HEK293 (cell line): Measurements from ENCODE around the gene GTF2F1.
A peak's percentile ranks its signal among the peaks of the same experiment; 100 is the strongest.

ENCODE experiments used
- FEZF1 ChIP-seq: fragments of 450-650 bp; formaldehyde crosslinking; IDR thresholded peaks from 2 replicates; pipeline ENCODE4 v1.5.1; 2016; ENCODE audit warnings: missing biosample characterization, missing genetic modification characterization
- HOXD13 ChIP-seq: sonication (generic); formaldehyde crosslinking; IDR thresholded peaks from 2 replicates; pipeline ENCODE4 v1.8.0; 2022; ENCODE audit warnings: missing genetic modification reagents, borderline replicate concordance
- IKZF3 ChIP-seq: fragments of 450-650 bp; IDR thresholded peaks from 2 replicates; pipeline ENCODE4 v1.5.0; 2018; ENCODE audit warnings: missing biosample characterization, mild to moderate bottlenecking, missing genetic modification characterization, moderate library complexity
- KLF16 ChIP-seq: fragments of 450-650 bp; formaldehyde crosslinking; IDR thresholded peaks from 2 replicates; pipeline ENCODE4 v1.5.1; 2017; ENCODE audit warnings: missing biosample characterization, missing genetic modification characterization
- KLF9 ChIP-seq: fragments of 450-650 bp; formaldehyde crosslinking; IDR thresholded peaks from 2 replicates; pipeline ENCODE4 v1.5.1; 2016; ENCODE audit warnings: missing biosample characterization, missing genetic modification characterization, low read depth
- PRDM1 ChIP-seq: fragments of 450-650 bp; formaldehyde crosslinking; IDR thresholded peaks from 2 replicates; pipeline ENCODE4; 2016; ENCODE audit warnings: missing biosample characterization, missing genetic modification characterization
- SCRT1 ChIP-seq: fragments of 450-650 bp; formaldehyde crosslinking; IDR thresholded peaks from 2 replicates; pipeline ENCODE4 v1.5.1; 2016; ENCODE audit warnings: missing biosample characterization, missing genetic modification characterization, borderline replicate concordance
- SCRT2 ChIP-seq: fragments of 450-650 bp; formaldehyde crosslinking; IDR thresholded peaks from 2 replicates; pipeline ENCODE4 v1.5.1; 2016; ENCODE audit warnings: missing biosample characterization, missing genetic modification characterization
- SETDB1 ChIP-seq: IDR thresholded peaks from one replicate; pipeline ENCODE4 v1.6.1; 2017; ENCODE audit warnings: mild to moderate bottlenecking, low read length, moderate library complexity, mixed read lengths; ENCODE audit not compliant: insufficient read length
- ZBTB20 ChIP-seq: fragments of 450-650 bp; formaldehyde crosslinking; IDR thresholded peaks from 2 replicates; pipeline ENCODE4 v1.5.1; 2016; ENCODE audit warnings: missing biosample characterization, missing genetic modification characterization
- ZBTB8A ChIP-seq: fragments of 450-650 bp; formaldehyde crosslinking; IDR thresholded peaks from 2 replicates; pipeline ENCODE4 v1.5.1; 2016; ENCODE audit warnings: missing biosample characterization, missing genetic modification characterization
- ZEB2 ChIP-seq: fragments of 450-650 bp; formaldehyde crosslinking; IDR thresholded peaks from 2 replicates; pipeline ENCODE4 v1.5.1; 2016; ENCODE audit warnings: missing biosample characterization, missing genetic modification characterization
- ZFP3 ChIP-seq: fragments of 450-650 bp; formaldehyde crosslinking; IDR thresholded peaks from 2 replicates; pipeline ENCODE4 v1.5.1; 2016; ENCODE audit warnings: low read depth, missing biosample characterization, missing genetic modification characterization
- ZFP37 ChIP-seq: fragments of 450-650 bp; formaldehyde crosslinking; IDR thresholded peaks from 2 replicates; pipeline ENCODE4 v1.5.1; 2016; ENCODE audit warnings: missing biosample characterization, missing genetic modification characterization
- ZNF112 ChIP-seq: fragments of 450-650 bp; formaldehyde crosslinking; IDR thresholded peaks from 2 replicates; pipeline ENCODE4 v1.5.0; 2017; ENCODE audit warnings: missing biosample characterization, missing genetic modification characterization
- ZNF114 ChIP-seq: fragments of 450-650 bp; formaldehyde crosslinking; IDR thresholded peaks from 2 replicates; pipeline ENCODE4 v1.5.0; 2017; ENCODE audit warnings: missing biosample characterization, missing genetic modification characterization
- ZNF335 ChIP-seq: fragments of 450-650 bp; formaldehyde crosslinking; conservative IDR thresholded peaks from 2 replicates; pipeline ENCODE4 v1.5.1; 2016; ENCODE audit warnings: missing biosample characterization, missing genetic modification characterization
- ZNF391 ChIP-seq: fragments of 450-650 bp; formaldehyde crosslinking; IDR thresholded peaks from 2 replicates; pipeline ENCODE4 v1.5.1; 2016; ENCODE audit warnings: low read depth, missing biosample characterization, missing genetic modification characterization, borderline replicate concordance
- ZNF398 ChIP-seq: fragments of 450-650 bp; formaldehyde crosslinking; IDR thresholded peaks from 2 replicates; pipeline ENCODE4 v1.5.1; 2017; ENCODE audit warnings: missing biosample characterization, missing genetic modification characterization
- ZNF433 ChIP-seq: fragments of 450-650 bp; formaldehyde crosslinking; IDR thresholded peaks from 2 replicates; pipeline ENCODE4 v1.5.1; 2016; ENCODE audit warnings: missing biosample characterization, missing genetic modification characterization, low read depth
- ZNF473 ChIP-seq: fragments of 450-650 bp; formaldehyde crosslinking; IDR thresholded peaks from 2 replicates; pipeline ENCODE4 v1.5.1; 2017; ENCODE audit warnings: missing biosample characterization, missing genetic modification characterization
- ZNF521 ChIP-seq: fragments of 450-650 bp; formaldehyde crosslinking; IDR thresholded peaks from 2 replicates; pipeline ENCODE4 v1.5.1; 2017; ENCODE audit warnings: missing biosample characterization, mild to moderate bottlenecking, missing genetic modification characterization
- ZNF530 ChIP-seq: fragments of 450-650 bp; formaldehyde crosslinking; IDR thresholded peaks from 2 replicates; pipeline ENCODE4 v1.5.1; 2016; ENCODE audit warnings: low read depth, missing biosample characterization, missing genetic modification characterization
- ZNF548 ChIP-seq: fragments of 450-650 bp; formaldehyde crosslinking; IDR thresholded peaks from 2 replicates; pipeline ENCODE4 v1.5.1; 2016; ENCODE audit warnings: missing biosample characterization, missing genetic modification characterization
- ZNF670 ChIP-seq: fragments of 450-650 bp; formaldehyde crosslinking; IDR thresholded peaks from 2 replicates; pipeline ENCODE4 v1.5.1; 2016; ENCODE audit warnings: missing biosample characterization, missing genetic modification characterization, low read depth
- ZNF701 ChIP-seq: fragments of 450-650 bp; formaldehyde crosslinking; IDR thresholded peaks from 2 replicates; pipeline ENCODE4 v1.5.1; 2016; ENCODE audit warnings: missing biosample characterization, missing genetic modification characterization
- ZNF747 ChIP-seq: fragments of 450-650 bp; formaldehyde crosslinking; IDR thresholded peaks from 2 replicates; pipeline ENCODE4 v1.5.1; 2016; ENCODE audit warnings: missing biosample characterization, missing genetic modification characterization
- ZNF792 ChIP-seq: fragments of 450-650 bp; formaldehyde crosslinking; IDR thresholded peaks from 2 replicates; pipeline ENCODE4 v1.5.1; 2016; ENCODE audit warnings: missing biosample characterization, missing genetic modification characterization
- ZXDB ChIP-seq: fragments of 450-650 bp; formaldehyde crosslinking; IDR thresholded peaks from 2 replicates; pipeline ENCODE4 v1.5.1; 2016; ENCODE audit warnings: missing biosample characterization, missing genetic modification characterization
- TF ChIP-seq, protein P1 (sequence below): fragments of 450-650 bp; formaldehyde crosslinking; IDR thresholded peaks from 2 replicates; pipeline ENCODE4 v1.5.1; 2016; ENCODE audit warnings: missing biosample characterization, missing genetic modification characterization
- TF ChIP-seq, protein P2 (sequence below): fragments of 450-650 bp; formaldehyde crosslinking; IDR thresholded peaks from 2 replicates; pipeline ENCODE4 v1.5.1; 2017; ENCODE audit warnings: missing biosample characterization, mild to moderate bottlenecking, missing genetic modification characterization, moderate library complexity
- TF ChIP-seq, protein P3 (sequence below): fragments of 450-650 bp; formaldehyde crosslinking; IDR thresholded peaks from 2 replicates; pipeline ENCODE4 v1.5.1; 2017; ENCODE audit warnings: missing biosample characterization, missing genetic modification characterization
- TF ChIP-seq, protein P4 (sequence below): fragments of 450-650 bp; formaldehyde crosslinking; IDR thresholded peaks from 2 replicates; pipeline ENCODE4 v1.5.1; 2016; ENCODE audit warnings: missing biosample characterization, missing genetic modification characterization

The GTF2F1 gene

GRCh38 chr19:6372594-6373095 is 20.3 kb downstream of the GTF2F1 start, which contains the start of gene ALKBH7 (continued):
- TF ChIP-seq, protein P1, sequence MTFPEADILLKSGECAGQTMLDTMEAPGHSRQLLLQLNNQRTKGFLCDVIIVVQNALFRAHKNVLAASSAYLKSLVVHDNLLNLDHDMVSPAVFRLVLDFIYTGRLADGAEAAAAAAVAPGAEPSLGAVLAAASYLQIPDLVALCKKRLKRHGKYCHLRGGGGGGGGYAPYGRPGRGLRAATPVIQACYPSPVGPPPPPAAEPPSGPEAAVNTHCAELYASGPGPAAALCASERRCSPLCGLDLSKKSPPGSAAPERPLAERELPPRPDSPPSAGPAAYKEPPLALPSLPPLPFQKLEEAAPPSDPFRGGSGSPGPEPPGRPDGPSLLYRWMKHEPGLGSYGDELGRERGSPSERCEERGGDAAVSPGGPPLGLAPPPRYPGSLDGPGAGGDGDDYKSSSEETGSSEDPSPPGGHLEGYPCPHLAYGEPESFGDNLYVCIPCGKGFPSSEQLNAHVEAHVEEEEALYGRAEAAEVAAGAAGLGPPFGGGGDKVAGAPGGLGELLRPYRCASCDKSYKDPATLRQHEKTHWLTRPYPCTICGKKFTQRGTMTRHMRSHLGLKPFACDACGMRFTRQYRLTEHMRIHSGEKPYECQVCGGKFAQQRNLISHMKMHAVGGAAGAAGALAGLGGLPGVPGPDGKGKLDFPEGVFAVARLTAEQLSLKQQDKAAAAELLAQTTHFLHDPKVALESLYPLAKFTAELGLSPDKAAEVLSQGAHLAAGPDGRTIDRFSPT (tag by site-specific recombination), result no peak
- TF ChIP-seq, protein P2, sequence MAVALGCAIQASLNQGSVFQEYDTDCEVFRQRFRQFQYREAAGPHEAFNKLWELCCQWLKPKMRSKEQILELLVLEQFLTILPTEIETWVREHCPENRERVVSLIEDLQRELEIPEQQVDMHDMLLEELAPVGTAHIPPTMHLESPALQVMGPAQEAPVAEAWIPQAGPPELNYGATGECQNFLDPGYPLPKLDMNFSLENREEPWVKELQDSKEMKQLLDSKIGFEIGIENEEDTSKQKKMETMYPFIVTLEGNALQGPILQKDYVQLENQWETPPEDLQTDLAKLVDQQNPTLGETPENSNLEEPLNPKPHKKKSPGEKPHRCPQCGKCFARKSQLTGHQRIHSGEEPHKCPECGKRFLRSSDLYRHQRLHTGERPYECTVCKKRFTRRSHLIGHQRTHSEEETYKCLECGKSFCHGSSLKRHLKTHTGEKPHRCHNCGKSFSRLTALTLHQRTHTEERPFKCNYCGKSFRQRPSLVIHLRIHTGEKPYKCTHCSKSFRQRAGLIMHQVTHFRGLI (tag by site-specific recombination), result no peak
- no peak for TF ChIP-seq ZFP37 (tag by site-specific recombination)
- TF ChIP-seq ZNF521 (tag by site-specific recombination), result no peak
- peak; percentile 98 for TF ChIP-seq ZEB2 (tag by site-specific recombination)
- TF ChIP-seq PRDM1, result no peak
- TF ChIP-seq ZNF433 (tag by site-specific recombination), result no peak
- TF ChIP-seq ZNF548 (tag by site-specific recombination), result no peak
- TF ChIP-seq HOXD13 (CRISPR knock-in tag), result no peak
- TF ChIP-seq, protein P3, sequence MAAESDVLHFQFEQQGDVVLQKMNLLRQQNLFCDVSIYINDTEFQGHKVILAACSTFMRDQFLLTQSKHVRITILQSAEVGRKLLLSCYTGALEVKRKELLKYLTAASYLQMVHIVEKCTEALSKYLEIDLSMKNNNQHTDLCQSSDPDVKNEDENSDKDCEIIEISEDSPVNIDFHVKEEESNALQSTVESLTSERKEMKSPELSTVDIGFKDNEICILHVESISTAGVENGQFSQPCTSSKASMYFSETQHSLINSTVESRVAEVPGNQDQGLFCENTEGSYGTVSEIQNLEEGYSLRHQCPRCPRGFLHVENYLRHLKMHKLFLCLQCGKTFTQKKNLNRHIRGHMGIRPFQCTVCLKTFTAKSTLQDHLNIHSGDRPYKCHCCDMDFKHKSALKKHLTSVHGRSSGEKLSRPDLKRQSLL, result no peak
- TF ChIP-seq, protein P4, sequence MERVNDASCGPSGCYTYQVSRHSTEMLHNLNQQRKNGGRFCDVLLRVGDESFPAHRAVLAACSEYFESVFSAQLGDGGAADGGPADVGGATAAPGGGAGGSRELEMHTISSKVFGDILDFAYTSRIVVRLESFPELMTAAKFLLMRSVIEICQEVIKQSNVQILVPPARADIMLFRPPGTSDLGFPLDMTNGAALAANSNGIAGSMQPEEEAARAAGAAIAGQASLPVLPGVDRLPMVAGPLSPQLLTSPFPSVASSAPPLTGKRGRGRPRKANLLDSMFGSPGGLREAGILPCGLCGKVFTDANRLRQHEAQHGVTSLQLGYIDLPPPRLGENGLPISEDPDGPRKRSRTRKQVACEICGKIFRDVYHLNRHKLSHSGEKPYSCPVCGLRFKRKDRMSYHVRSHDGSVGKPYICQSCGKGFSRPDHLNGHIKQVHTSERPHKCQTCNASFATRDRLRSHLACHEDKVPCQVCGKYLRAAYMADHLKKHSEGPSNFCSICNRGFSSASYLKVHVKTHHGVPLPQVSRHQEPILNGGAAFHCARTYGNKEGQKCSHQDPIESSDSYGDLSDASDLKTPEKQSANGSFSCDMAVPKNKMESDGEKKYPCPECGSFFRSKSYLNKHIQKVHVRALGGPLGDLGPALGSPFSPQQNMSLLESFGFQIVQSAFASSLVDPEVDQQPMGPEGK (tag by site-specific recombination), result peak; percentile 99
- TF ChIP-seq ZFP3 (tag by site-specific recombination), result no peak
- 0 out of 2 replicates have a peak, but pooled peaks have one; percentile 13 for TF ChIP-seq ZBTB8A
- no peak for TF ChIP-seq ZNF747 (tag by site-specific recombination)
- peak; percentile 50 for TF ChIP-seq FEZF1 (tag by site-specific recombination)
- no peak for TF ChIP-seq SCRT2 (tag by site-specific recombination)
- no peak for TF ChIP-seq ZNF473 (tag by site-specific recombination)
- TF ChIP-seq ZNF335 (tag by site-specific recombination), result peak; percentile 83
- TF ChIP-seq ZNF398, result no peak
- TF ChIP-seq ZNF391 (tag by site-specific recombination), result no peak
- TF ChIP-seq ZNF112, result no peak
- peak; percentile 30; the same call in 1 of the 2 replicates for TF ChIP-seq ZXDB (tag by site-specific recombination)
- no peak for TF ChIP-seq ZNF670 (tag by site-specific recombination)
- no peak for TF ChIP-seq ZNF530 (tag by site-specific recombination)
- TF ChIP-seq ZBTB20, result peak; percentile 43; the same call in 1 of the 2 replicates
- peak; percentile 75 for TF ChIP-seq KLF16 (tag by site-specific recombination)
- no peak for TF ChIP-seq ZNF792 (tag by site-specific recombination)
- TF ChIP-seq IKZF3 (tag by site-specific recombination), result no peak
- TF ChIP-seq SETDB1, result no peak
- TF ChIP-seq ZNF114, result no peak
- TF ChIP-seq SCRT1 (tag by site-specific recombination), result no peak
- no peak for TF ChIP-seq ZNF701
- peak; percentile 85 for TF ChIP-seq KLF9 (tag by site-specific recombination)
